Prostate gland (tissue), 2 donors: ENCODE measurements around the gene LRRC53. TPM values are rescaled to one million over a fixed set of nuclear protein-coding genes. Genes with fewer than 3 reads are reported as not detected.

Source experiments
- DNase-seq: peaks from one replicate; pipeline ENCODE4 v3.0.0-alpha.2; 2019; ENCODE audit warnings: low spot score
- H3K27ac ChIP-seq, 2 donors: fragments of 200-600 bp; sonication (generic); 2 replicates each; pipeline ENCODE4 v1.5.1; 2017 to 2019
- H3K27me3 ChIP-seq: fragments of 200-600 bp; sonication (generic); replicated peaks from 2 replicates; pipeline ENCODE4 v1.5.1; 2019; ENCODE audit not compliant: insufficient read depth
- H3K36me3 ChIP-seq, 2 donors: fragments of 200-600 bp; sonication (generic); 1 replicate in 1 of 2; 2 replicates in 1 of 2; pipeline versions ENCODE4 v1.5.1 to v1.8.1; 2017 to 2019
- H3K4me1 ChIP-seq: fragments of 200-600 bp; sonication (generic); replicated peaks from 2 replicates; pipeline ENCODE4 v1.5.1; 2019
- H3K4me3 ChIP-seq, 2 donors: fragments of 200-600 bp; sonication (generic); 2 replicates each; pipeline ENCODE4 v1.5.1; 2017 to 2019
- H3K9me3 ChIP-seq: fragments of 200-600 bp; sonication (generic); 2 replicates; pipeline ENCODE4 v1.5.1; 2017
- POLR2A ChIP-seq: fragments of 450-650 bp; IDR thresholded peaks from one replicate; pipeline ENCODE4 v1.6.1; 2016; ENCODE audit warnings: antibody characterized with exemption, mild to moderate bottlenecking
- POLR2AphosphoS5 ChIP-seq: sonication (generic); formaldehyde crosslinking; IDR thresholded peaks from one replicate; pipeline ENCODE4 v1.6.1; 2017; ENCODE audit warnings: antibody characterized with exemption
- WGBS: methylation state at CpG from one replicate; pipeline ENCODE4 v1.1.5; 2018; 5-methylcytosine and 5-hydroxymethylcytosine counted together
- intact Hi-C: fragments of 100-400 bp; cut with DNase I; formaldehyde crosslinking; loops from one replicate; pipeline ENCODE4 v1.14.2; 2022
- total RNA-seq, 2 donors: library from RNA; depleted of rRNA; stranded (reverse); fragments of >200 nt; gene quantifications; one replicate each; pipeline ENCODE4 v1.1.0, GENCODE V29; 2016
- TF ChIP-seq, protein P1 (sequence below), 4 experiments: fragments of 200-600 bp in 2 of 4; fragments of 450-650 bp in 2 of 4; sonication (generic) in 2 of 4; IDR thresholded peaks; 1 replicate in 3 of 4; 2 replicates in 1 of 4; pipeline ENCODE4 v1.5.1; 2016 to 2019; ENCODE audit warnings: antibody characterized with exemption in 4 of 4, mild to moderate bottlenecking in 2 of 4, moderate library complexity in 2 of 4

The LRRC53 gene
- total RNA-seq, 2 donors from 2014 or later: not detected

GRCh38 chr1:74437035-74437434 lies 75.4 kb downstream of the LRRC53 start:
- WGBS: 76% methylated on average over 1 of the region's 1 CpG
- Histone ChIP-seq H3K4me3 (no peak overlapping the region), H3K27me3 (no peaks in the 10 kb centered on the region), H3K4me1 (no peaks in the 10 kb centered on the region), H3K36me3 (no peaks in the 10 kb centered on the region), H3K27ac (no peak overlapping the region), H3K9me3 (no peaks in the 10 kb centered on the region)
- intact Hi-C loops: no loop called here
- TF ChIP-seq, protein P1, sequence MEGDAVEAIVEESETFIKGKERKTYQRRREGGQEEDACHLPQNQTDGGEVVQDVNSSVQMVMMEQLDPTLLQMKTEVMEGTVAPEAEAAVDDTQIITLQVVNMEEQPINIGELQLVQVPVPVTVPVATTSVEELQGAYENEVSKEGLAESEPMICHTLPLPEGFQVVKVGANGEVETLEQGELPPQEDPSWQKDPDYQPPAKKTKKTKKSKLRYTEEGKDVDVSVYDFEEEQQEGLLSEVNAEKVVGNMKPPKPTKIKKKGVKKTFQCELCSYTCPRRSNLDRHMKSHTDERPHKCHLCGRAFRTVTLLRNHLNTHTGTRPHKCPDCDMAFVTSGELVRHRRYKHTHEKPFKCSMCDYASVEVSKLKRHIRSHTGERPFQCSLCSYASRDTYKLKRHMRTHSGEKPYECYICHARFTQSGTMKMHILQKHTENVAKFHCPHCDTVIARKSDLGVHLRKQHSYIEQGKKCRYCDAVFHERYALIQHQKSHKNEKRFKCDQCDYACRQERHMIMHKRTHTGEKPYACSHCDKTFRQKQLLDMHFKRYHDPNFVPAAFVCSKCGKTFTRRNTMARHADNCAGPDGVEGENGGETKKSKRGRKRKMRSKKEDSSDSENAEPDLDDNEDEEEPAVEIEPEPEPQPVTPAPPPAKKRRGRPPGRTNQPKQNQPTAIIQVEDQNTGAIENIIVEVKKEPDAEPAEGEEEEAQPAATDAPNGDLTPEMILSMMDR (IDR thresholded peaks at IDR 0.05): no peak
- TF ChIP-seq POLR2AphosphoS5: no peak
- no peak for TF ChIP-seq POLR2A
- no peak for DNase-seq

DNA sequence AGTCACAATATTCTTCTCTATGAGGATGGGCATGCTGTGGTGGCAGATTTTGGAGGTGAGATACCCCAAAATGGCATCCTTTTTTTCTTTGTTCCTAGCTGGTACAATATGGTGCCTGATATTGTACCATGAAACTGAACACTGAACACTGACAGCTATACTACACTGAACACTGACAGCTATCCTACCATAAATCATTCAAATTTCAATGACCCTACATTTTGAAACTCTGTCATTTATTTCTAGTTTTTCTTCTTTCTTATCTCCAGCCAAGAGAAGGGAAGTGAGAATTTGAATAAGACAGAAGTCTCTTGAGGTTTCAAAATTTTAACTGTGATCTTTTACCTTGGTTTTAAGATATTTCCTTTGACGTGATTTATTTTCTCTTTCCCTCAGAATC lies 76.3 kb downstream of the LRRC53 start:
- intact Hi-C loops: no loop called here
- H3K4me1 ChIP-seq: no peaks in the 10 kb centered on the region
- H3K27ac ChIP-seq: no peak overlapping the region
- no peak overlapping the region for H3K4me3 ChIP-seq
- H3K9me3 ChIP-seq: no peaks in the 10 kb centered on the region
- WGBS: 84% methylated on average over 1 of the region's 1 CpG
- H3K27me3 ChIP-seq: no peaks in the 10 kb centered on the region
- H3K36me3 ChIP-seq: no peaks in the 10 kb centered on the region
- DNase-seq: no peak
- TF ChIP-seq POLR2A (no peak), POLR2AphosphoS5 (no peak)
- TF ChIP-seq, protein P1 (IDR thresholded peaks at IDR 0.05): no peak

GRCh38 chr1:74434321-74434720 lies 78.1 kb downstream of the LRRC53 start:
- Histone ChIP-seq H3K9me3 (no peaks in the 10 kb centered on the region), H3K4me3 (no peak overlapping the region), H3K36me3 (no peaks in the 10 kb centered on the region), H3K27me3 (no peaks in the 10 kb centered on the region), H3K27ac (no peak overlapping the region), H3K4me1 (no peaks in the 10 kb centered on the region)
- 77% methylated on average over 2 of the region's 2 CpGs for WGBS
- TF ChIP-seq POLR2AphosphoS5 (no peak), POLR2A (no peak)
- TF ChIP-seq, protein P1 (IDR thresholded peaks at IDR 0.05): no peak
- DNase-seq: no peak
- intact Hi-C loops: no loop called here

DNA sequence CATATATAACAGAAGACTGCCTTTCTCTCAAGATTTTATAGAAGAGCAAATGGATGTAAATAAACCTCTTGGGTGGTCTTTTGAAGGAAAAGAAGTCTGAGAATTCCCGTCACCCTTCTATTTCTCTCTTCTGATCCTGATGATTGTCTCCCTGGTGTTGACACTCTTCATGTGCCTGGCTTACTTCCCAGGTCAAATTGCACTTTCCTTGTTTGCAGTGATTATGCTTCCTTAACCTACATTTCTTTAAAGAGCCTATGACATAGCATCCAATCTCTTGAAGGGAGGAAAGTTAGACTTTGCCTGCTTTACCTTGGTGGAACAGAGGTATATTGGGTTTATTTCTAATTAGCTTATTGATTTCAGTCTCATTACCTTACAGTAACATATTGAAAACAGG lies 80.1 kb downstream of the LRRC53 start:
- Histone ChIP-seq H3K36me3 (no peaks in the 10 kb centered on the region), H3K9me3 (no peaks in the 10 kb centered on the region), H3K27ac (no peak overlapping the region), H3K27me3 (no peaks in the 10 kb centered on the region), H3K4me1 (no peaks in the 10 kb centered on the region), H3K4me3 (no peak overlapping the region)
- TF ChIP-seq POLR2A (no peak), POLR2AphosphoS5 (no peak)
- TF ChIP-seq, protein P1 (IDR thresholded peaks at IDR 0.05): no peak
- WGBS: 0% methylated on average over 1 of the region's 1 CpG
- DNase-seq: no peak
- intact Hi-C loops: no loop called here

GRCh38 chr1:74431531-74431930 lies 80.9 kb downstream of the LRRC53 start:
- no peak for TF ChIP-seq POLR2A
- TF ChIP-seq, protein P1 (IDR thresholded peaks at IDR 0.05): no peak
- TF ChIP-seq POLR2AphosphoS5: no peak
- WGBS: 30% methylated on average over 4 of the region's 4 CpGs
- DNase-seq: no peak
- intact Hi-C loops: no loop called here
- Histone ChIP-seq H3K4me3 (no peak overlapping the region), H3K4me1 (no peaks in the 10 kb centered on the region), H3K27me3 (no peaks in the 10 kb centered on the region), H3K27ac (no peak overlapping the region), H3K9me3 (no peaks in the 10 kb centered on the region), H3K36me3 (no peaks in the 10 kb centered on the region)
